Measurements from ENCODE around the gene BUB1.
"Not testable (repeated sequence)": the region's sequence is repeated elsewhere in the genome, so short reads cannot be mapped to it uniquely, and the experiment has no call there.

The BUB1 gene

GRCh38 chr2:110691612-110692258 is 13.9 kb upstream of the BUB1 start:
- DNase-seq (ENCODE audit: insufficient read length, low spot score) = no peak

GRCh38 chr2:110690083-110690965 is 12.5 kb upstream of the BUB1 start:
- DNase-seq (ENCODE audit: insufficient read length, low spot score) (no peak), FAIRE-seq (no peak)

More at GRCh38 chr2:110691612-110692258, 13.9 kb upstream of the BUB1 start:
- FAIRE-seq = no peak

- FAIRE-seq = no peak
- DNase-seq (ENCODE audit: insufficient read length, low spot score) = no peak
Observed at GRCh38 chr2:110688594-110689091, 10.8 kb upstream of the BUB1 start.

- DNase-seq (ENCODE audit: insufficient read length, low spot score); FAIRE-seq: not testable (repeated sequence)
Observed at GRCh38 chr2:110687775-110688484, 10.1 kb upstream of the BUB1 start.

GRCh38 chr2:110682872-110683271 is 5.0 kb upstream of the BUB1 start:
- DNase-seq (ENCODE audit: insufficient read length, low spot score) = no peak
- FAIRE-seq = no peak

- no peak for FAIRE-seq
- no peak for DNase-seq (ENCODE audit: insufficient read length, low spot score)
Observed at GRCh38 chr2:110682267-110682666, 4.4 kb upstream of the BUB1 start.

GRCh38 chr2:110680709-110681108 is 2.8 kb upstream of the BUB1 start:
- FAIRE-seq = no peak
- no peak for DNase-seq (ENCODE audit: insufficient read length, low spot score)

GRCh38 chr2:110679865-110680264 is 2.0 kb upstream of the BUB1 start:
- DNase-seq (ENCODE audit: insufficient read length, low spot score) = no peak
- no peak for FAIRE-seq

GRCh38 chr2:110679337-110679707 is 1.5 kb upstream of the BUB1 start:
- FAIRE-seq (no peak), DNase-seq (ENCODE audit: insufficient read length, low spot score) (no peak)

GRCh38 chr2:110678457-110679336 is 834 bp upstream of the BUB1 start:
- peak; percentile 20 for DNase-seq (ENCODE audit: insufficient read length, low spot score)
- FAIRE-seq = no peak

GRCh38 chr2:110677080-110677479 is 783 bp downstream of the BUB1 start:
- no peak for DNase-seq (ENCODE audit: insufficient read length, low spot score)
- FAIRE-seq = no peak

- DNase-seq (ENCODE audit: insufficient read length, low spot score) (no peak), FAIRE-seq (no peak)
Observed at GRCh38 chr2:110675679-110676078, 2.2 kb downstream of the BUB1 start.

GRCh38 chr2:110674620-110675555 is 3.0 kb downstream of the BUB1 start:
- FAIRE-seq (no peak), DNase-seq (ENCODE audit: insufficient read length, low spot score) (no peak)

GRCh38 chr2:110673201-110673600 is 4.7 kb downstream of the BUB1 start:
- DNase-seq (ENCODE audit: insufficient read length, low spot score) = no peak
- no peak for FAIRE-seq

GRCh38 chr2:110670826-110671225 is 7.0 kb downstream of the BUB1 start:
- DNase-seq (ENCODE audit: insufficient read length, low spot score) (no peak), FAIRE-seq (no peak)

- DNase-seq (ENCODE audit: insufficient read length, low spot score) = no peak
- no peak for FAIRE-seq
Observed at GRCh38 chr2:110669079-110669478, 8.8 kb downstream of the BUB1 start.

- FAIRE-seq = no peak
Observed at GRCh38 chr2:110667071-110667470, 10.8 kb downstream of the BUB1 start.

GRCh38 chr2:110664135-110664534 is 13.7 kb downstream of the BUB1 start:
- DNase-seq (ENCODE audit: insufficient read length, low spot score) (no peak), FAIRE-seq (no peak)

More at GRCh38 chr2:110667071-110667470, 10.8 kb downstream of the BUB1 start:
- no peak for DNase-seq (ENCODE audit: insufficient read length, low spot score)

- FAIRE-seq (no peak), DNase-seq (ENCODE audit: insufficient read length, low spot score) (no peak)
Observed at GRCh38 chr2:110662560-110662959, 15.3 kb downstream of the BUB1 start.
